ENCODE measurements around the gene SPDEF.

SPDEF gene

DNA sequence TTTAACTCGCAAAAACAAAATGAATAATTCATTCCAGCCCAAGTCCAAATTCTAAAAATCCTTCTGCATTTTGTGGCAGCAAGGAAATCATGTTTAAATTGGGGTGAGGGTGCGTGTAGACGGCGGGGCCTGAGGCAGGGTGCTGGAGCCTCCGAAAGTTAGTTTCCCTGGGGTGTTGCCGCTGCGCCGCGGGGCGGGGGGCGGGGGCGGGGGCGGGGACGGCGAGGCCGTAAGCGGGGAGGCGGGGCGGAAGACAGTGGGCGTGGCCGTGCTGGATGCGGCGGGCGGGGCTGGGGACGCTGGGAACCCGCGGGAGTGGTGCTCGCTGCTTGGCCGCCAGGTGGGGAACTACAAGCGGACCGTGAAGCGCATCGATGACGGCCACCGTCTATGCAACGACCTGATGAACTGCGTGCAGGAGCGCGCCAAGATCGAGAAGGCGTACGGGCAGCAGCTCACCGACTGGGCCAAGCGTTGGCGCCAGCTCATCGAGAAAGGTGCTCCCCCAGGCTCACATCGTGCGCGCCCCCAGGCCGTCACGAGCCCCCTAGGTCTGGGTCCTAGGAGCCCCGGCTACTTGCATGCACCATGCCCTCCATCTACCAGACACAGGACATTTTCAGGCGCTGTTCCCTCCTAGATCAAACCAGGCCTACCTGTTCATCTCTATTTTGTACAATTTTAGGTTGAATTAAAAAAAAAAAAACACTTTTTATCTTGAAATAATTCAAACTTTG is 29.0 kb downstream of the SPDEF start:
- Mint-ChIP-seq H3K4me1 (peaks cover 8% of the 10 kb centered on the region), H3K4me3 (no peak overlapping the region), H3K27me3 (peaks cover 14% of the 10 kb centered on the region), H3K9me3 (no peaks in the 10 kb centered on the region), H3K27ac (peak overlapping the region; percentile 16), H3K36me3 (no peaks in the 10 kb centered on the region)
- peak; percentile 97 for DNase-seq
- CTCF ChIA-PET, result interaction anchor here (0.8 to 4.3 kb wide), 9 partner anchors 16 to 613 kb away, joined by 3 to 27 read pairs (median 4); no protein-coding TSS in a partner anchor

DNA sequence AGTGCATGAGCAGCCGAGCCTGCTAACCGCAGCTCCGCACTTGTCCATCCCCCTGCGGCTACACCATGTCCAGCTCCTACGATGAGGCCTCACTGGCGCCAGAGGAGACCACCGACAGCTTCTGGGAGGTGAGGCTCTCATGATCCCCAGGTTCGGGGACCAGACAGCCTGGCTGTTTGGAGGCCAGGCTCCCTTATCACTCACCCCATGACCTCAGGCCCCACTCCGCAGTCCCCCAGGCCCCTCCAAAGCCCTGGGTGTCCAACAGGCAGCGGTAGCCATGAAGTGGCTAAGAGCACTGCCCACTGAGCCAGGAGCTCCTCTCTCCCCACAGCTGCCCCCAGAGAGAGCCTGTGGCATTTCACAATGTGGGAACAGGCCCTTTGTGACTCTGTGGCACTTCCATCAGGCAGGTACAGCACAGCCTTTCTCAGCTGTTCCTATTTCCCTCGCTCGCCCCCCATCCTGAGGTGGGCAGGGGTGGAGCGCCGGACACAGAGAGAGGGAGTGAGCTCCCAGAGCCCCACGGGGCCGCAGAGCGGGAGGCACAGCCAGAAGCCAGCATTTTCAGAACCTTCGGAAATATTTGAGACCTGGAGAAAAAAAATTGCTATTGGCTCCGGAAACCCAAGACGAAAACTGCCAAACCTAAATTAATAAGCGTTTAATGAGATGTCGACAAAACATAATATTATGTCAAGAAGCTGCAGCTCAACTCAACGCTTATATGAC is 29.7 kb downstream of the SPDEF start:
- Mint-ChIP-seq H3K4me1 (peaks cover 8% of the 10 kb centered on the region), H3K27ac (no peak overlapping the region), H3K4me3 (no peak overlapping the region), H3K9me3 (no peaks in the 10 kb centered on the region), H3K27me3 (peaks cover 19% of the 10 kb centered on the region), H3K36me3 (no peaks in the 10 kb centered on the region)
- CTCF ChIA-PET, result interaction anchor here (1.0 to 4.3 kb wide), 4 partner anchors 58 to 613 kb away, joined by 3 to 27 read pairs (median 4); no protein-coding TSS in a partner anchor
- no peak for DNase-seq

DNA sequence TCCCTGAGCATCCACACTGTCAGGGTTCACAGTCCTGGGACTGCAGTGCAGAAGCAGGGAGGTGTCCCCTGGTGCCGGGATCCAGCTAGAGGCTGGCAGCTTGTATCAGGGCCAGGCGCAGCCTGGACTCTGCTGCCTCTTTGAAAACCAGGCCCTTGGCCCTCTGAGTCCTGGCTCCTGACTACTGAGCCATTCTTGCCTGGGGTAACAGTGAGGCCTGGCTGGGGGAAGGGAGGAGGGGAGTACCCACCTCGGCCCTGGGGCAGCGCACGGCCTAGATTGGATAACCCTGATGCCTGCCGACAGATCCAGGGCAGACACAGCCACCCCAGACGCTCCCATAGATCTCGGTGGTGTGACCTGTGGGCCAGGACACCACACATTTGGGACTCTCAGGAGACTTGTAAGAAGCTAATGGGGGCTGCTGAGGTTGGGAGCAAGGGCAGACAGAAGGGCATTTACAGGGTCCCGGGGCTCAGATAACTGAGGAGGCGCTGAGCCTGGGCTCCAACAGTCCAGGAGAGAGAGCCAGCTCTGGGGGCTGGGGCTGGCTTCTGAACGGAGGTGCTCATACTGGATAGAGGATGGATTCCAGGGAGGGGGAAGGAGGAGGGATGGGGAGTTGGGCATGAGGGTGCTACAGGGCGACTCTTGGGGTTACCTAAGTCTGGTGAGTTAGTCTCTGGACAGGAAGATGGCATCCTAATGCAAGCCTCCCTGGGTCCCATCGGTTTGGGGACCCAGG is 30.5 kb downstream of the SPDEF start:
- Mint-ChIP-seq H3K27ac (no peak overlapping the region), H3K27me3 (peaks cover 22% of the 10 kb centered on the region), H3K36me3 (no peaks in the 10 kb centered on the region), H3K4me1 (peaks cover 8% of the 10 kb centered on the region), H3K4me3 (no peak overlapping the region), H3K9me3 (no peaks in the 10 kb centered on the region)
- DNase-seq, result no peak
- CTCF ChIA-PET, result interaction anchor here (1.0 to 4.3 kb wide), 2 partner anchors 58 to 84 kb away, joined by 3 to 27 read pairs; no protein-coding TSS in a partner anchor

DNA sequence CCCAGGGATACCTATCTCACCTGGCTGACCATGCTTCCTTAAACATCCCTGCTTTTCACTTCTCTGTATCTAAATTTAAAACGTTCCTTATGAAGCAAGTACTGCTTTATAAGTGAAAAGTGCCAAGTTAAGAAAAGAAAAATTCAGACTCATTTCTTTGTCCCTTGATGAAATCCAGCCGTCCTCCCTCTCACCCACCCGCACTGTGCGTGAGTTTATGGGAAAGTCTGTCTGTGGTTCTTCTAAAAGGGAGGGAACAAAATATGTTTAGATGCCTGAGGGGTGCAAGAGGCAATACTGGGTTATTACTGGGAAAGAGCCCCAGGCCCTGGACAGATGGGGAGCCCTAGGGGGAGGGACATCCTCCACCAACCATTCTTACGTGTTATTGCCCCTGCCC is 31.2 kb downstream of the SPDEF start:
- no peak for DNase-seq
- no peaks in the 10 kb centered on the region for H3K36me3 Mint-ChIP-seq
- no peak overlapping the region for H3K4me3 Mint-ChIP-seq
- peaks cover 8% of the 10 kb centered on the region for H3K4me1 Mint-ChIP-seq
- H3K9me3 Mint-ChIP-seq, result no peaks in the 10 kb centered on the region
- H3K27ac Mint-ChIP-seq, result no peak overlapping the region
- H3K27me3 Mint-ChIP-seq, result peaks cover 22% of the 10 kb centered on the region
- CTCF ChIA-PET, result no interaction called here

DNA sequence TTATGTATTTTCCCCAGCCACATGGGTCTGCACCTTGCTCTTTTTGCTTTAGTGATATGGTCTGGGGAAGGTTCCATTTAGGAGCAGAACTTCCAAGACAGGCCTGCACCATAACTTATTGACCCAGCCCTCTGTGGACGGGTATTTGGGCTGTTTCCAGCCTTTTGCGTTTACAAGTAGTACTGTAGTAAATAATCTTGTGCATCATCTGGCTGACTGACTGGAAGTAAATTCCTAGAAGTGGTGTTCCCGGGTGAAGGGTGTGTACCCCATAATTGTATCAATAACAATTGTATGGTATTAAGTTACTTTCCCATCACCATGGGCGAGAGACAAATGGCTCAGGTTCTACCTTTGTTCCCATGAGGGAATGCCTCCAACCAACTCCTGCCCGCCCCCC is 31.6 kb downstream of the SPDEF start:
- H3K27me3 Mint-ChIP-seq, result peaks cover 22% of the 10 kb centered on the region
- CTCF ChIA-PET, result no interaction called here
- no peak for DNase-seq
- H3K4me3 Mint-ChIP-seq, result no peak overlapping the region
- H3K9me3 Mint-ChIP-seq, result no peaks in the 10 kb centered on the region
- H3K36me3 Mint-ChIP-seq, result no peaks in the 10 kb centered on the region
- H3K27ac Mint-ChIP-seq, result no peak overlapping the region
- peaks cover 8% of the 10 kb centered on the region for H3K4me1 Mint-ChIP-seq

DNA sequence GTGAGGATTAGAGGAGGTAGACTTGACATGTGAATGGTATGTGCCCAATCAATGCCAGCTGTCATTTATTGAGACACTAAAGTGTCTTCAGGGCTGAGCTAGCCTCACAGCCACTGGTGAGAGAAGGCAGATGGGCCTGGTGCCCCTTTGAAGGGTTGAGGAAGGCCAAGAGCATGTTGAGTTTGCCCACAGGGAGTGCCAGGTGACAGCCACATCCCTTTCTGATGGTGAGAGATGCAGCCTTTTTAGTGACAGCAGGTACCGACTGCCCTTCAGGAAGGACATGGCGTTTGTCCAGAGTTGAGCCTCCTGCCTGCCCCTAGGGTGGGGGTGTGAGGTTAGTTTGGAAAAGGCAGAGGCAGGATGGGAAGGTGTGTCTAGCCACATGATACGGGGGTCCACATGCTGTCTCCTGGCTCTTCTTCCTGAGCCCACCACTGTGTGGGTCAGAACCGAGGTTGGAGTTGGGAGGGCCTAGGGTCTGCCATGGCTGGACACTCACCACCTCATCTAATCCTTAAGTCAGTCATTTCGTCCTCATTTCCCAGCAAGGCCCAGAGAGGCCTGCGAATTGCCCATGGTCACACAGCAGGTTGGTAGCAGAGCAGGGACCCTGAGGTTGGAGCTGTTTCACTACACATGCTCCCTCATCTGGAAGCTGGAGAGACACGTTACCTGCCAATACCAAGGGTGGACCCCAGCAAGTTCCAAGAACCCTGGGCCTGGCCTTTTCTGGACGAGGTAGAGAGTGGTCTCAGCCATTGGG is 32.5 kb downstream of the SPDEF start:
- Mint-ChIP-seq H3K27ac (no peak overlapping the region), H3K4me3 (no peak overlapping the region), H3K36me3 (no peaks in the 10 kb centered on the region), H3K27me3 (peaks cover 20% of the 10 kb centered on the region), H3K9me3 (no peaks in the 10 kb centered on the region), H3K4me1 (peaks cover 8% of the 10 kb centered on the region)
- CTCF ChIA-PET, result no interaction called here
- DNase-seq, result no peak

DNA sequence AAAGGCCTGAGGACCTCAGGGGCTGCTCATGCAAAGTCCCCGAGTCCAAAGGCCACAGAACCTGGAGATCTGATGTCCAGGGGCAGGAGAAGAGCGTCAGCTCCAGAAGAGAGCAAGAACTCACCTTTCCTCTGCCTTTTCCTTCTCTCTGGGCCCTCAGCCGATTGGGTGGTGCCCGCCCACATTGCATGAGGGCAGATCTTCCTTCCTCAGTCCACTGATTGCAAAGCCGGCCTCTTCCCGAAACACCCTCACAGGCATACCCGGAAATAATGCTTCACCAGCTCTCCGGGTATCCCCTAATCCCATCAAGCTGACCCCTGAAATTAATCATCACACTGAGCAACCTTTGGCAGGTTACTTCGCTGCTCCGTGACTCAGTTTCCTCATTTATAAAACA is 33.4 kb downstream of the SPDEF start:
- no peaks in the 10 kb centered on the region for H3K36me3 Mint-ChIP-seq
- CTCF ChIA-PET, result no interaction called here
- H3K4me1 Mint-ChIP-seq, result peaks cover 7% of the 10 kb centered on the region
- no peak overlapping the region for H3K4me3 Mint-ChIP-seq
- no peak overlapping the region for H3K27ac Mint-ChIP-seq
- no peaks in the 10 kb centered on the region for H3K9me3 Mint-ChIP-seq
- H3K27me3 Mint-ChIP-seq, result peaks cover 21% of the 10 kb centered on the region
- no peak for DNase-seq

DNA sequence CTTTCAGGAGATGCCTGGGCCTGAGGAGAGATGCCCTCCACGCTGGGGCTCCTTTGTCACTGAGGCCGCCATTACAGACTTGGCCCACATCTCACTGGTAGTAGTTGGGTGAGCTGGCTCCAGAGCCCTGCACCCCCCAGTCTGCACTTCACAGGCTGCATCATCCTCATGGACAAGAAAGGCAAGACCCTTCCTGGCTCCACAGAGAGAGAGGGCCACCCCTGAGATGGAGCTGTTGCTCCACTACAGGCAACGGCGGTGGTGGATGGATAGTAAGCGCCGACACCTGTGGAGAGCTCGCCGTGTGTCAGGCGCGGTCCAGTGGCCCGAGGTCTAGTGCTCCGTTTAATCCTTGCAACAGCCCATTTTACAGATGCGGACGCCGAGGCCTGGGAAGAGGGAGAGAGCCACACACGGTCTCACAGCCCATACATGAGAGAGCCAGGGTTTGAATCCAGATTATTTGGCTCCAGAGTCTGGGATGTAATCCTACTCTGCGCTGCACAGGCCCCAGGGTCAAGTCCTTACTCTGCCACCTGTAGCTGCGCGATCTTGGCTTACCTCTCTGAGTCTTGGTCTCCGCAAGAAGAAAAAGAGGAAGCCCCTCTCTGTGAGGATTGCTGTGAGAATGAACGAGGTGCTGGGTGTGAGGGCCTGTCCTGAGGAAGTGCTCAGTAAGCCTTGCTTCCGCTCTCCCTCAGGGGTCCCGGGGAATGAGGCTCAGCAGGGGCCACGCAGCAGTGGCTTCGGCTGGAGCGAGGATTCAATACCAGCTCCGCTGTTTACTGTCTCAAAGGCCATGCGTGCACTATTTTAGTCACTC is 34.5 kb downstream of the SPDEF start:
- H3K27me3 Mint-ChIP-seq, result peaks cover 19% of the 10 kb centered on the region
- H3K9me3 Mint-ChIP-seq, result no peaks in the 10 kb centered on the region
- CTCF ChIA-PET, result no interaction called here
- no peak overlapping the region for H3K4me3 Mint-ChIP-seq
- H3K36me3 Mint-ChIP-seq, result no peaks in the 10 kb centered on the region
- DNase-seq, result no peak
- H3K27ac Mint-ChIP-seq, result no peak overlapping the region
- H3K4me1 Mint-ChIP-seq, result no peaks in the 10 kb centered on the region

DNA sequence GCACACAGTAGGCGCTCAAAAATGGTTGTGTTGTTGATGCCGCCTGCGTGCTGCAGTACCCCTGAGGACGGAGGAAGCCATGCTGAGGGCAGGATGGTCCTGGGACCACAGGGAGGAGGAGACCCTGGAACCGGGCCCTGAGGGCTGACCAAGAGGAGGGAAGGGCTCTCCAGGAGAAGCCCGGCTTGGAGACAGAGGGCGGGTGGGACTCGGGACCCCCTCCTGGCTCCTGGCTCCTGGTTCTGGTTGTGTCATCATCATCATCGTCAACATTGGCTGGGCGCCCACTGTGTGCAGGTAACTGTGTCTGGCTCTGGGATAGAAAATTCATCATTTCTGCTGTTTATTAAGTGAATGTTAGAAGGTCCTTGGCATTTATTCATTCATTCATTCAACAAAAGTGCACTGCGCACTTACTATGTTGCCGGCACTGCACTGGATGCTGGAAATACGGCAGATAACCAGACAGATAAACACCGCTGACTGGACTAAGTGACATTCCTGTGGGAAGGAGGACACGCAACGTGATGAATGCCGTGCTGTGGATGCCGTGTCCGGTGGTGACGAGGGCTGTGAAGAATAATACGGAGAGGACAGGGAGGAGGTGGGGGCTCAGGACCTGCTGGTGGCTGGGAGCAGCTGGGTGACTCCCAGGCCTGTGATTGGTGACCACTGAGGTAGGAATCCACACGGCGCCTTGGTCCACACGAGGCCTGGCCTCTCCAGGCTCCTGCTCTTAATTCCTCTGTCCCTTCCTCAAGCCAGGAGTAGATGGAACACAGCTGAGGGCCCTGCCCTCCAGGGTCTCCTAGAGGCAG is 35.3 kb downstream of the SPDEF start:
- H3K36me3 Mint-ChIP-seq, result no peaks in the 10 kb centered on the region
- CTCF ChIA-PET, result no interaction called here
- H3K4me3 Mint-ChIP-seq, result no peak overlapping the region
- DNase-seq, result no peak
- H3K4me1 Mint-ChIP-seq, result no peaks in the 10 kb centered on the region
- no peak overlapping the region for H3K27ac Mint-ChIP-seq
- H3K27me3 Mint-ChIP-seq, result peaks cover 19% of the 10 kb centered on the region
- H3K9me3 Mint-ChIP-seq, result no peaks in the 10 kb centered on the region

DNA sequence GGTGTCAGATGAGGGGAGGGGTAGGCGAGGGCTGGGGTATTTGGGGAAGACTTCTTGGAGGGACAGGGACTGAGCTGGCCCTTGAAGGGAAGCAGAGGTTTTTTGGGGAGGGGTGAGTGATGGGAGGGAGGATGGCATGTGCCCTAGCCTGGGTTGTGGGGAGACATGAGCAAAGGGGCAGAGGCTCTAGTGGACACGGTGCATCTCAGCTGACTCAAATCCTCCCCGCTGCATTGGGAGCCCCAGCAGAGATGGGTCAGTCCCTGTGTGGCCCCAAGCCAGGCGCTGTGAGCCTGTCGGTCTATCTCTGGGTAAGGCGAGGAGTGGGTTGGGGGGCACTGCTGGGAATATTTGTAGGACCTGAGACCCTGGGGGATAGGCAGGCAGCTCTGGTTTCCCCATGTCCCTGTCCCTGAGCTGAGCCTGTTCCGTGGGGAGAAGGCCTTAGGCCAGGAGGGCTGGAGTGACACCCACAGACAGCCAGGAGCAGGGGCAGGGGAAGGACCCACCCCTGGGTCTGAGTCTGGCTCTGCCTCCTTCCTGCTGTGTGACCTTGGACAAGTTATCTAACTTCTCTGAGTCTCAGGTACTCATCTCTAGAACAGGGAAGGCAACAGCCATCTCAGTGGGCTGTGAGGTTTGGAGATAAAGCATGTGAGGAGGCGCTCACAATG is 36.0 kb downstream of the SPDEF start:
- CTCF ChIA-PET, result no interaction called here
- Mint-ChIP-seq H3K36me3 (no peaks in the 10 kb centered on the region), H3K4me3 (no peak overlapping the region), H3K9me3 (no peaks in the 10 kb centered on the region), H3K27me3 (peaks cover 26% of the 10 kb centered on the region), H3K4me1 (no peaks in the 10 kb centered on the region), H3K27ac (no peak overlapping the region)
- DNase-seq, result no peak

DNA sequence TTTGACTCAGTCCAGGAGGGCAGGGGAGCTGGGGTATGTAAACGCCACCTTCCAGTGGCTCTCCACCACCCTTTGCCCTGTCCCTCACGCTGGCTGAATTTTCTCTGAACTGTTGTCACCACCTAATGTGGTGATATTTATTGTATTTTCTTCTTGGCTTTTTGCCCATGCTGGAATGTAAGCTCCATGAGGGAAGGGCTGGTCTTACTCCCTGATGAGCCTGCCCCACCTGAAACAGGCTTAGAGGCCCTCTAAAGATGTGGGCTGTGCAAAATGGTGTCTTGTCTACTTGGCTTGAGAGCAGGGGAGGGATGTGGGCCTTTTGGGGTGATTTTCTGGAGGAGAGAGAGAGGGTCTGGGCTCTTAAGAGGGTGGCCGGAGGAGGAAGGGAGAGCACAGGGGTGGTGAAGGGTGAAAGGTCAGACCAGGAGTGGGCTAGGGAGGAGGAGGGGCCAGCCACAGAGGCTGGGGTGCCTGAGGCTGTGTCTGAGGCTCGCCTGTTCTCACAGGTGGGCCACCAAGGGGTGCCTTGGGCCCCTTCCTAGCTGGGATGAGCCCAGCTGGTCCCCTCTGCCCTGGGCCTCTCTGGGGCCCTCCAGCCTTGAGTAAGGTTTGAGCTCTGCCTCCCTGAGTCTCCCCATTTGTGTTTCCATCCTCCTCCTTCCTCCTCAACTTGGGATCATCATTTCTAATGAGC is 37.3 kb downstream of the SPDEF start:
- H3K4me3 Mint-ChIP-seq, result no peak overlapping the region
- H3K4me1 Mint-ChIP-seq, result no peaks in the 10 kb centered on the region
- CTCF ChIA-PET, result no interaction called here
- peaks cover 34% of the 10 kb centered on the region for H3K27me3 Mint-ChIP-seq
- H3K36me3 Mint-ChIP-seq, result no peaks in the 10 kb centered on the region
- H3K9me3 Mint-ChIP-seq, result no peaks in the 10 kb centered on the region
- DNase-seq, result no peak
- no peak overlapping the region for H3K27ac Mint-ChIP-seq

DNA sequence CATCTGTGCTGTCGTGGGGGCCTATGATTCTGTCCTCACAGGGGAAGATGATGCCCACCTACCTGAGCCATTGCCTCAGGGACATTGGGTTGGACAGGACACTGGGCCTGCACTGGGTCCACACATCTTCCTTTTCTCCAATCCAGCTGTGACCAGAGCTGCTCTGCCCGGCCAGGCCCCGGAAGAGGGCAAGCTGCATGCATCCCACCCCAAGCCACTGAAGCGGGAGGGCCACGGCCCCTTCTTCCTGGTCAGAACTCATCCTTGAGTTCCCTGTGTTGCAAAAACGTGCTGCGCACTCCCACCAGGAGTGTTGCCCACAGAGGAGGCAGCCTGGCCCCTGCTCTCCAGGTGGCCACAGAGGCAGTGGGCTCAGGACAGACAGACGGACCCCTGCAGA is 38.2 kb downstream of the SPDEF start:
- H3K9me3 Mint-ChIP-seq, result no peaks in the 10 kb centered on the region
- peaks cover 40% of the 10 kb centered on the region for H3K27me3 Mint-ChIP-seq
- no peaks in the 10 kb centered on the region for H3K4me1 Mint-ChIP-seq
- H3K36me3 Mint-ChIP-seq, result no peaks in the 10 kb centered on the region
- CTCF ChIA-PET, result no interaction called here
- H3K27ac Mint-ChIP-seq, result no peak overlapping the region
- peak; percentile 15 for DNase-seq
- H3K4me3 Mint-ChIP-seq, result no peak overlapping the region
